PC-3 (cell line): ENCODE data around the gene ROBO3. TPM values are rescaled to one million over a fixed set of nuclear protein-coding genes. Genes with fewer than 3 reads are reported as not detected.

Experiments
- ATAC-seq: fragments of 200-7000 bp; cut with Tn5 transposase; 2 replicates; pipeline ENCODE4 v1.9.1; 2020; ENCODE audit warnings: mild to moderate bottlenecking, moderate library complexity
- BruUV-seq: library from RNA; stranded (reverse); fragments of 400-500 nt; replicated peaks from 2 replicates; lab custom pipeline; 2021; lab: Mats Ljungman, UMichigan
- CTCF ChIA-PET: fragments of 300-600 bp; sonication (Branson Sonifier 250); formaldehyde crosslinking; loops from one replicate; lab custom pipeline; 2022; ENCODE audit warnings: antibody characterized with exemption; lab: Charles Lee
- POLR2A ChIA-PET: fragments of 300-600 bp; sonication (Branson Sonifier 250); formaldehyde crosslinking; loops from one replicate; lab custom pipeline; 2022; ENCODE audit warnings: antibody characterized with exemption; ENCODE audit not compliant: unreplicated experiment; lab: Charles Lee
- DNase-seq: peaks from one replicate; pipeline ENCODE4 v3.0.0-alpha.2; 2015
- H2AFZ ChIP-seq: fragments of 300-600 bp; sonication (generic); 2 replicates; pipeline ENCODE4 v1.6.0; 2016; ENCODE audit warnings: antibody characterized with exemption, low read length
- H3F3A ChIP-seq: fragments of 300-600 bp; sonication (generic); one replicate; pipeline ENCODE4 v1.6.0; 2017; ENCODE audit warnings: antibody characterized with exemption, low read length, control low read depth, mild to moderate bottlenecking; ENCODE audit not compliant: unreplicated experiment
- H3K27ac ChIP-seq: fragments of 300-600 bp; sonication (generic); 2 replicates; pipeline ENCODE4 v1.5.1; 2016; ENCODE audit warnings: mild to moderate bottlenecking, low read length
- H3K27me3 ChIP-seq: fragments of 300-600 bp; sonication (generic); 2 replicates; pipeline ENCODE4 v1.6.1; 2016; ENCODE audit warnings: low read length, mixed read lengths
- H3K36me3 ChIP-seq: fragments of 300-600 bp; sonication (generic); 2 replicates; pipeline ENCODE4 v1.6.1; 2016; ENCODE audit warnings: low read depth, mixed run types, low read length, mixed read lengths
- H3K4me1 ChIP-seq: fragments of 300-600 bp; sonication (generic); 2 replicates; pipeline ENCODE4 v1.5.1; 2016; ENCODE audit warnings: low read length; ENCODE audit not compliant: insufficient read depth
- H3K4me2 ChIP-seq: fragments of 300-600 bp; sonication (generic); 2 replicates; pipeline ENCODE4 v1.6.0; 2016; ENCODE audit warnings: low read length
- H3K4me3 ChIP-seq: fragments of 300-600 bp; sonication (generic); 2 replicates; pipeline ENCODE4 v1.5.1; 2016; ENCODE audit warnings: mild to moderate bottlenecking, low read length, mixed read lengths
- H3K79me2 ChIP-seq: fragments of 300-600 bp; sonication (generic); 2 replicates; pipeline ENCODE4 v1.6.1; 2017; ENCODE audit warnings: low read length, mixed read lengths
- H3K9ac ChIP-seq: fragments of 300-600 bp; sonication (generic); 2 replicates; pipeline ENCODE4 v1.6.0; 2016; ENCODE audit warnings: mild to moderate bottlenecking, low read length
- H3K9me2 ChIP-seq: fragments of 300-600 bp; sonication (generic); replicated peaks from 2 replicates; pipeline ENCODE4 v1.6.1; 2016; ENCODE audit warnings: mixed run types, low read length, mixed read lengths
- H3K9me3 ChIP-seq: fragments of 300-600 bp; sonication (generic); 2 replicates; pipeline ENCODE4 v1.6.1; 2016; ENCODE audit warnings: low read length, mixed read lengths
- H4K20me1 ChIP-seq: fragments of 300-600 bp; sonication (generic); 2 replicates; pipeline ENCODE4 v1.6.1; 2016; ENCODE audit warnings: low read length, mixed read lengths
- CTCF ChIP-seq: fragments of 300-600 bp; sonication (generic); conservative IDR thresholded peaks from 2 replicates; pipeline ENCODE4 v1.5.1; 2017; ENCODE audit warnings: antibody characterized with exemption, low read depth, mild to moderate bottlenecking, low read length
- EZH2 ChIP-seq: fragments of 300-600 bp; sonication (generic); IDR thresholded peaks from one replicate; pipeline ENCODE4 v1.6.1; 2017; ENCODE audit warnings: antibody characterized with exemption, mild to moderate bottlenecking, low read length; ENCODE audit not compliant: unreplicated experiment
- EZH2phosphoT487 ChIP-seq: fragments of 300-600 bp; sonication (generic); IDR thresholded peaks from 2 replicates; pipeline ENCODE4 v1.6.1; 2018; ENCODE audit warnings: mild to moderate bottlenecking, antibody characterized with exemption, low read length, borderline replicate concordance
- intact Hi-C: fragments of 100-400 bp; cut with micrococcal nuclease; formaldehyde crosslinking; loops from 2 replicates; pipeline ENCODE4 v1.9.0; 2023
- total RNA-seq: library from RNA; depleted of rRNA; stranded (reverse); fragments of >200 nt; gene quantifications from 2 replicates; pipeline ENCODE4 v1.2.3, GENCODE V29; 2014

Gene ROBO3
- total RNA-seq, 1 experiment from 2014 or later, result 18.5 TPM

GRCh38 chr11:124892750-124893454 lies 27.7 kb downstream of the ROBO3 start:
- H3F3A ChIP-seq, result peaks cover 6% of the 10 kb centered on the region
- H3K27me3 ChIP-seq, result no peaks in the 10 kb centered on the region
- POLR2A ChIA-PET, result no interaction called here
- no peak for ATAC-seq
- H3K9ac ChIP-seq, result no peak overlapping the region
- intact Hi-C loops, result no loop called here
- BruUV-seq, result no TSS peak
- no peaks in the 10 kb centered on the region for H3K79me2 ChIP-seq
- H3K9me2 ChIP-seq, result no peaks in the 10 kb centered on the region
- no peak overlapping the region for H2AFZ ChIP-seq
- peaks cover 27% of the 10 kb centered on the region for H3K4me1 ChIP-seq
- no peak overlapping the region for H3K27ac ChIP-seq
- CTCF ChIA-PET, result no interaction called here
- H3K9me3 ChIP-seq, result no peaks in the 10 kb centered on the region
- H3K4me3 ChIP-seq, result no peak overlapping the region
- H4K20me1 ChIP-seq, result no peaks in the 10 kb centered on the region
- H3K36me3 ChIP-seq, result no peaks in the 10 kb centered on the region
- no peak for DNase-seq
- TF ChIP-seq EZH2 (no peak), EZH2phosphoT487 (no peak), CTCF (no peak)
- H3K4me2 ChIP-seq, result no peak overlapping the region

GRCh38 chr11:124893781-124894401 lies 28.7 kb downstream of the ROBO3 start:
- H3F3A ChIP-seq, result peaks cover 7% of the 10 kb centered on the region
- H3K4me2 ChIP-seq, result no peak overlapping the region
- ATAC-seq (no peak), DNase-seq (no peak)
- no peak overlapping the region for H2AFZ ChIP-seq
- no peaks in the 10 kb centered on the region for H4K20me1 ChIP-seq
- intact Hi-C loops, result no loop called here
- no peaks in the 10 kb centered on the region for H3K9me2 ChIP-seq
- TF ChIP-seq EZH2, result no peak
- TF ChIP-seq CTCF, result no peak
- no peak for TF ChIP-seq EZH2phosphoT487
- POLR2A ChIA-PET, result no interaction called here
- no peak overlapping the region for H3K4me3 ChIP-seq
- no peaks in the 10 kb centered on the region for H3K79me2 ChIP-seq
- no peaks in the 10 kb centered on the region for H3K27me3 ChIP-seq
- H3K27ac ChIP-seq, result no peak overlapping the region
- CTCF ChIA-PET, result no interaction called here
- H3K9ac ChIP-seq, result no peak overlapping the region
- peaks cover 36% of the 10 kb centered on the region for H3K4me1 ChIP-seq
- H3K36me3 ChIP-seq, result no peaks in the 10 kb centered on the region
- BruUV-seq, result no TSS peak
- H3K9me3 ChIP-seq, result no peaks in the 10 kb centered on the region
